Cardiac muscle cell (in vitro differentiated cells and primary cell): ENCODE data around the gene CTPS2. TPM values are rescaled to one million over a fixed set of nuclear protein-coding genes. Genes with fewer than 3 reads are reported as not detected.
"Not testable (repeated sequence)": the region's sequence is repeated elsewhere in the genome, so short reads cannot be mapped to it uniquely, and the experiment has no call there.

Source experiments
- DNase-seq, 2 donors: peaks; one replicate each; pipeline versions ENCODE4 v3.0.0 to v3.0.0-alpha.2; 2010 to 2017; ENCODE audit warnings: low read depth in 1 of 2, low spot score in 1 of 2
- H3K27ac ChIP-seq: fragments of 200-600 bp; sonication (generic); 2 replicates; pipeline ENCODE4 v1.5.1; 2016
- H3K27me3 ChIP-seq: fragments of 200-600 bp; sonication (generic); 2 replicates; pipeline ENCODE4 v1.6.0; 2016; ENCODE audit warnings: control low read depth
- H3K36me3 ChIP-seq: fragments of 200-600 bp; sonication (generic); 2 replicates; pipeline ENCODE4 v1.5.1; 2016; ENCODE audit warnings: control low read depth
- H3K4me1 ChIP-seq: fragments of 200-600 bp; sonication (generic); 2 replicates; pipeline ENCODE4 v1.8.1; 2017; ENCODE audit warnings: low read depth, mild to moderate bottlenecking, mixed run types
- H3K4me3 ChIP-seq: fragments of 200-600 bp; sonication (generic); 2 replicates; pipeline ENCODE4 v1.5.1; 2016; ENCODE audit warnings: mild to moderate bottlenecking
- H3K9me3 ChIP-seq: fragments of 200-600 bp; sonication (generic); 2 replicates; pipeline ENCODE4 v1.5.1; 2017; ENCODE audit warnings: low read depth, mild to moderate bottlenecking, control low read depth
- CTCF ChIP-seq: IDR thresholded peaks from 2 replicates; pipeline ENCODE4 v1.5.1; 2012; ENCODE audit warnings: low read depth, mild to moderate bottlenecking, low read length
- polyA plus RNA-seq: library from polyadenylated mRNA; unstranded; fragments of >200 nt; fragmentation: Nextera tagmentation; extraction: Ambion mirVana; gene quantifications from 2 replicates; pipeline ENCODE4 v1.2.1, GENCODE V29; 2016
- total RNA-seq: library from RNA; depleted of rRNA; stranded (reverse); fragments of >200 nt; gene quantifications from 2 replicates; pipeline ENCODE4 v1.2.3, GENCODE V29; 2016

Gene CTPS2
- total and polyA plus RNA-seq, 2 experiments from 2014 or later, result 37.4 to 51.0 TPM

GRCh38 chrX:16579517-16579916 lies 133.0 kb downstream of the CTPS2 start:
- no peak overlapping the region for H3K4me3 ChIP-seq
- no peaks in the 10 kb centered on the region for H3K9me3 ChIP-seq
- no peak for TF ChIP-seq CTCF
- H3K4me1 ChIP-seq, result no peaks in the 10 kb centered on the region
- H3K36me3 ChIP-seq, result no peaks in the 10 kb centered on the region
- H3K27me3 ChIP-seq, result no peaks in the 10 kb centered on the region
- H3K27ac ChIP-seq, result no peak overlapping the region
- no peak for DNase-seq

- no peaks in the 10 kb centered on the region for H3K36me3 ChIP-seq
- no peak overlapping the region for H3K4me3 ChIP-seq
- H3K9me3 ChIP-seq, result no peaks in the 10 kb centered on the region
- no peaks in the 10 kb centered on the region for H3K27me3 ChIP-seq
- no peak for DNase-seq
- no peak for TF ChIP-seq CTCF
- no peak overlapping the region for H3K27ac ChIP-seq
- no peaks in the 10 kb centered on the region for H3K4me1 ChIP-seq
Measured at GRCh38 chrX:16578218-16578617, 134.3 kb downstream of the CTPS2 start.

- no peaks in the 10 kb centered on the region for H3K9me3 ChIP-seq
- no peaks in the 10 kb centered on the region for H3K27me3 ChIP-seq
- no peak overlapping the region for H3K27ac ChIP-seq
- DNase-seq, result no peak
- no peak for TF ChIP-seq CTCF
- no peak overlapping the region for H3K4me3 ChIP-seq
- no peaks in the 10 kb centered on the region for H3K4me1 ChIP-seq
- no peaks in the 10 kb centered on the region for H3K36me3 ChIP-seq
Measured at GRCh38 chrX:16577483-16578029, 134.9 kb downstream of the CTPS2 start.

GRCh38 chrX:16575388-16575787 lies 137.1 kb downstream of the CTPS2 start:
- H3K4me1 ChIP-seq, H3K36me3 ChIP-seq, H3K9me3 ChIP-seq, H3K27ac ChIP-seq, DNase-seq, H3K4me3 ChIP-seq, H3K27me3 ChIP-seq: not testable (repeated sequence)

GRCh38 chrX:16573781-16574180 lies 138.7 kb downstream of the CTPS2 start:
- TF ChIP-seq CTCF, result no peak
- no peaks in the 10 kb centered on the region for H3K9me3 ChIP-seq
- H3K27me3 ChIP-seq, result no peaks in the 10 kb centered on the region
- no peaks in the 10 kb centered on the region for H3K36me3 ChIP-seq
- peak in 1 of 2 donors; percentile 41 for DNase-seq
- no peaks in the 10 kb centered on the region for H3K4me1 ChIP-seq
- H3K4me3 ChIP-seq, result no peak overlapping the region
- H3K27ac ChIP-seq, result no peak overlapping the region

GRCh38 chrX:16567681-16568080 lies 144.8 kb downstream of the CTPS2 start:
- H3K27me3 ChIP-seq, result no peaks in the 10 kb centered on the region
- no peaks in the 10 kb centered on the region for H3K36me3 ChIP-seq
- DNase-seq, result no peak
- H3K27ac ChIP-seq, result no peak overlapping the region
- H3K4me3 ChIP-seq, result no peak overlapping the region
- H3K9me3 ChIP-seq, result no peaks in the 10 kb centered on the region
- no peak for TF ChIP-seq CTCF
- H3K4me1 ChIP-seq, result no peaks in the 10 kb centered on the region
